NCI-H187 treated with DMSO at 0.1 percent for 48 hours (cell line): ENCODE results near the gene ZBTB8A.
"Not testable (repeated sequence)": the region's sequence is repeated elsewhere in the genome, so short reads cannot be mapped to it uniquely, and the experiment has no call there.

Source experiments
- DNase-seq: peaks from one replicate; lab custom pipeline; 2025; lab: John Stamatoyannopoulos, UW

ZBTB8A gene

DNA sequence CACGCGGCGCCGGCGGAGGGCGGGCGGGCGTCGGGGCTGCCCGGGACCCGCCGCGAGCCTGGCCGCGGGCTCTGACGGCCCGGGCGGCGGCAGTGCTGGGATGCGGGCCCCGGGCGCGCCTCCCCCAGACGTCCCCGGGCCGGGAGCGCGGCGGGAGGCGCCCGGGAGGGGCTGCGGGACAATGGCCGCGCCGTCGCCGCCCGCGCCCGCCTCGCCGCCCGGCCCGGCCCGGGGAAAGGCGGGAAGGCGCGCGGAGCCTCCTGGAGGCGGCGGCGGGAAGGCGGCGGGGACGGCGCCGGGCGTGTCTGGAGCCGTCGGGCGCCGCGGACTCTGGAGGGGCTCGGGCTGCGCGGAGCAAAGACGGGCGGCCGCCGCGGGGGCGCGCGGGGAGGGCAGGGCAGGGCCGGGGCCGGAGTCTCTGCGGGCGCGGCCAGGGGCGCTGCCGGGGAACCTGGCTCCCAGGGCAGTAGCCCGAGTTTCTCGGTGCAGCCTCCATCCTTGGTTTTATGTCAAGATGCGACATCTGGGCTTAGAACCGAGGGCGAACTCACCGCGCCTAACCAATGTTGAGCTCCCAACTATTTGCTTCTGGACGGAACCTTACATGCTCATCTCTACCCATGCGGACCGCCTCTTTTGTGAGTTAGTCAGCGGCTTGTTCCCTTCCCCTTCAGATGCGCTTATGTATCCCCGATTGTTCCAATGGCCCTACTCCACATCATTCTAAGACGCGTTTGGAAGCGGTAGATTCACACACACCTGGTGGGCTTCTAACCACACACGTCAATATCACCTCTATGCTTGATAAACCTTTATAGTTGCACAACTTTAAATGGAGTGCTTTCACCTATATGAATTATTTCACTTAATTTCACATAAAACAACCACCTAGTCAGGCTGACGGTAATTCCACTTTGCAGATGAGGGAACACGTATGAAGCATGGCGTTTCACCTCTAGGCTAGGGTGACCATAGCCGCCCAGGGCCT is 651 bp downstream of the ZBTB8A start:
- no peak for DNase-seq

DNA sequence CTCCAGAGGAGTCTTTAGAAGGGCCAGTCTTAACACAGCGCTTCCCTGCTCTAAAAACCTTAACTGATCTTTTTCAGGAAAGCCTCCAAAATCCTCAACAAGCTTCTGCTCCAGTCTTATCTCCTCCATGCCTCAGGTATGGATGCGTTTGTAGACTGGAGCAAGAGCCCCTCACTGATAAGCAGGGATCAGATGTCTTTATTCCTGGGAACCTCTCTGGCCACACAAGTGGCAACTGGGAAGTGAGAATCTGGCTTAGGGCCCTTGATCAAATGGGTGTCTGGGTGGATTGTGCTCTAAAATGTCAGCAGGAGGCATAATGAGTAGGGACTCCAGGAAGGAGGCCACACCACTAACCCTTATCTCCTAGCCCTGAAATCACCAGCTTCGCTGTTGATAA is 1.4 kb downstream of the ZBTB8A start:
- DNase-seq: no peak

DNA sequence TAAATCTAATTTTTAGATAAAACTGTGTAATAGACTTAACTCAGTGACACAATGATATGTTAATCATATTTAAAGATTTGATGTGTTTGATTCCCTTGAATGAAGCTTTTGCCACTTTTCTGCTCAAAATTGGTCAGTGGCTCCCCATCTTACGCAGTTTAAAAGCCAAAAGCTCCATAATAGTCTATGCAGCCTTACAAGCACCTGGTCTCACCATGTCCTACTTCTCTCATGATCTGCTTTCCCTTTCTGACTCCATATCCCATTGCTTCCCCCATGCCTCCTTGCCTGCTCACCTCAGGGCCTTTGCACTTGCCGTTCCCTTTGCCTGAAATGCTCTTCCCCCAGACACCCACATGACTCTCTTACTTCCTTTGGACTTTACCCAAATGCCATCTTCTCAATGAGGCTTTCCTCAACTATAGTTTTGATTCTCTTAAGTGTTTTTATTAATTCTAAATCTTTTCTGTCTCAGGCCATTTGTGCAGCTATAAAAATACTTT is 1.9 kb downstream of the ZBTB8A start:
- DNase-seq: no peak

DNA sequence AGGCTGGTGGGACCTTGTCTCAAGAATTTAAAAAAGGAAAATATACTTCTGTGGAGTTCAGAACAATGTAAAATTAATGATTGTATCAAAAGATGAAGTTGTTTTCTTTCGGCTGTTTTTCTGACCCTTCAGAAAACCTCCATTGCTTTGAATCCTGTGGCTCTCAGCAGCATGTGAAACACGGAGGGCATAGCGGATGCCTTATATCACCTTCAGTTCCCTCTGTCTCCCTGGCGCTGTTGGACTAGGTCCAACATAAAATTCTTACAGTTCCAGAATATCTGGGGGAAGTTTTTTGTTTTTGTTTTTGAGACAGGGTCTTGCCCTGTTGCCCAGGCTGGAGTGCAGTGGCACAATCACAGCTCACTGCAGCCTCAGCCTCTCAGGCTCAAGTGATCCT is 7.4 kb downstream of the ZBTB8A start:
- no peak for DNase-seq

DNA sequence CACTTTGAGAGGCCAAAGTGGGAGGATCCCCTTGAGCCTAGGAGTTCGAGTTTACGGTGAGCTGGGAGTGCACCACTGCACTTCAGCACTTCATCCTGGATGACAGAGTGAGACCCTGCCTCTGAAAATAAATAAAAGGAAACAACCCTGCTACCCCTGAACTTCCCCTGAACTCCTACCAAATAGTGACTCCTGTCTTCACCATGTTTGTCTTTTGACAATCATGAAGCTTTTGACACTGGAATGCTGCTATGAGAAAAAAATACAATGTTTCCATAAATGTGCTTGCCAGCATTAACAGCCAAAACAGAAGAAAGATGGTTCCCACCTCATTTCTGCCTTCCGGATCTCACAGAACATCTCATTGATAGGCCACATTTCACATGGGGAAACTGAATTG is 10.4 kb downstream of the ZBTB8A start:
- DNase-seq: no peak

DNA sequence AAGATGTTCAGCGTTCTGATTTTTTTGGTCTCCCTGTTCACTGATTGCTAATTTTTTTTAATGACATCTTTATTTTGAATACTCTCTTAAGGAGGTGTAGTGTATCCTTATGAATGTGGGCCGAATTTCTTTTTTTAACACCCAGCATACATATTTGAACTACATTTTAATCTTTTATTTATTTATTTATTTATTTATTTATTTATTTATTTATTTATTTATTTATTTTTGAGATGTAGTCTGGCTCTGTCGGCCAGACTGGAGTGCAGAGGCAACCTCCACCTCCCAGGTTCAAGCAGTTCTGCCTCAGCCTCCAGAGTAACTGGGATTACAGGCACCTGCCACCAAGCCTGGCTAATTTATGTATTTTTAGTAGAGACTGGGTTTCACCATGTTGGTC is 15.1 kb downstream of the ZBTB8A start:
- DNase-seq: no peak

DNA sequence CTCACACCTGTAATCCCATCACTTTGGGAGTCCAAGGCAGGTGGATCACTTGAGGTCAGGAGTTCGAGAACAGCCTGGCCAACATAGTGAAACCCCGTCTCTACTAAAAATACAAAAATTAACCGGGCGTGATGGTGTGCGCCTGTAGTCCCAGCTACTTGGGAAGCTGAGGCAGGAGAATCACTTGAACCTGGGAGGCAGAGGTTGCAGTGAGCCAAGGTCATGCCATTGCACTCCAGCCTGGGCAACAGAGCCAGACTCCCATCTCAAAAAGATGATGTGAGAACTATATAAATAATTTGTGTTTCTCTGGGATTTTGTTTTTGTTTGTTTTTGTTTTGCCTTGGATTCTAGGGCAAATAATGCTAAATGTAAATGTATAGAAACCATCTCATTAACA is 17.8 kb downstream of the ZBTB8A start:
- not testable (repeated sequence) for DNase-seq

DNA sequence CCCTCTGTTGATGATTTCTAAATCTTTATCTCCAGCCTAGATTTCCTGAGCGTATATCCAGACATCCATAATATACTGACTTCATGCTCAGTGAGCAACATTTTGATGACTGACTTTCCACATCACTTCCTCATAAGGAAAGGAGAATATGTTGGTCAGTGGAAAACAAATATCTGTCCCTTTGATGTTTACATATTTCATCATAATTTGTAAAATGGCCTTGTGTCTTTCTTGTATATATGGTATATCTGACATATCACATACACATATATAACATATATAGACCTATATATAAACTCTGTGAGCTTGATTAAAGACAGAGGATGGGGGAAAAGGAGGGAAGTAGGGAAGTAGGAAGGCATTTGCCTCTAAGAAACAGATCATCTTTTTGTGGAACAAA is 18.6 kb downstream of the ZBTB8A start:
- DNase-seq: no peak

DNA sequence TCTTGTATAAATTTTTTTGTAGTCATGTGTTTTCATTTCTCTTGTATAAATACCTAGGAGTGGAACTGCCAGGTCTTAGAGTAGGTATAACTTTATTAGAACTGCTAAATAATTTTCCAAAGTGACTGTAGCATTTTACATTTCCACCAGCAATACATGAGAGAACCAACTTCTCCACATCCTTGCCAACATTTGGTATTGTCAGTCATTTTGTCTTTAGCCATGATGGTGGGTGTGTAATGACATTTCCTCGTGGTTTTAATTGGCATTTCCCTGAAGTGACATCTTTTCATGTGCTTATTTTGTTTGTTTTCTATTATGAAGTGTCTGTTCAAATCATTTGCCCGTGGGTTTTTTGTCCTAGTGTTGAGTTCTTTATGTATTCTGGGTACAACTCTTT is 29.7 kb downstream of the ZBTB8A start:
- no peak for DNase-seq

DNA sequence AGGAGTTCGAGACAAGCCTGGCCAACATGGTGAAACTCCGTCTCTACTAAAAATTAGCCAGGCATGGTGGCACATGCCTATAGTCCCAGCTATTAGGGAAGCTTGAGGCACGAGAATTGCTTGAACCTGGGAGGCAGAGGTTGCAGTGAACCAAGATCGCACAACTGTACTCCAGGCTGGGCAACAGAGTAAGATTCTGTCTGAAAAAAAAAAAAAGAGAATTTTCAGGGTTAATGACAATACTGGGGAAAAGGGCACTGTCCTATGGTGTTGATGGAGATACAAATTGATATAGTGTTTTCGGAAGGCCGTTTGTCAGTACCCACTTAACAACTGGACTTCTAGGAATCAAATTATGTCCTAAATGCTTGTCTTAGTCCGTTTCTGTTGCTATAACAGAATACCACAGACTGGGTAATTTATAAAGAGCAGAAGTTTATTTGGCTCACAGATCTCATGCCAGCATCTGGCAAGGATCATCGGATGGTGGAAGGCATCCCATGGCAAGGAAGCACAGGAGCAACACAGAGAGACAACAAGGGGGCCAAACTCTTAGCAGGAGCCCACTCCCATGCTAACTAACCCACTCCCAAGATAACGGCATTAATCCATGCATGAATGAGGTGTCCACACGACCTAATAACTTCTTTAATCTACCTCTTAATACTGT is 41.3 kb downstream of the ZBTB8A start:
- DNase-seq: no peak

DNA sequence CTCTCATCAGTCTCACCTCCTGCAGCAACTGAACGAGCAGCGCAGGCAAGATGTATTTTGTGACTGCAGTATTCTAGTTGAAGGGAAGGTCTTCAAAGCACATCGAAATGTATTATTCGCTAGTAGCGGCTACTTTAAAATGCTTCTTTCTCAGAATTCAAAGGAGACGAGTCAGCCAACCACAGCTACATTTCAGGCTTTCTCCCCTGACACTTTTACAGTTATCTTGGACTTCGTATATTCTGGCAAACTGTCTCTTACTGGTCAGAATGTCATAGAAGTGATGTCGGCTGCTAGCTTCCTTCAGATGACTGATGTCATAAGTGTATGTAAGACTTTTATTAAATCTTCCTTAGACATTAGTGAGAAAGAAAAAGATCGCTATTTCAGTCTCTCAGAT is 53.7 kb downstream of the ZBTB8A start:
- no peak for DNase-seq

DNA sequence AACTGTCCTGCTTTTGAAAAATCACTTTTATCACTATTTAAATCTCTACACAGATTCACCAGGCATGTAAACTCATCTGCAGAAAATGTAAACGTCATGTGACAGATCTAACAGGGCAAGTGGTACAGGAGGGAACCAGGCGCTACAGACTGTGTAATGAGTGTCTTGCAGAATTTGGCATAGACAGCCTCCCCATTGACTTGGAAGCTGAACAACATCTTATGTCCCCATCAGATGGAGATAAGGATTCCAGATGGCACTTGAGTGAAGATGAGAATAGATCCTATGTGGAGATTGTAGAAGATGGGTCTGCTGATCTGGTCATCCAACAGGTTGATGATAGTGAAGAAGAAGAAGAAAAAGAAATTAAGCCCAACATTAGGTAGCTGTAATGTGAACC is 60.8 kb downstream of the ZBTB8A start:
- no peak for DNase-seq

DNA sequence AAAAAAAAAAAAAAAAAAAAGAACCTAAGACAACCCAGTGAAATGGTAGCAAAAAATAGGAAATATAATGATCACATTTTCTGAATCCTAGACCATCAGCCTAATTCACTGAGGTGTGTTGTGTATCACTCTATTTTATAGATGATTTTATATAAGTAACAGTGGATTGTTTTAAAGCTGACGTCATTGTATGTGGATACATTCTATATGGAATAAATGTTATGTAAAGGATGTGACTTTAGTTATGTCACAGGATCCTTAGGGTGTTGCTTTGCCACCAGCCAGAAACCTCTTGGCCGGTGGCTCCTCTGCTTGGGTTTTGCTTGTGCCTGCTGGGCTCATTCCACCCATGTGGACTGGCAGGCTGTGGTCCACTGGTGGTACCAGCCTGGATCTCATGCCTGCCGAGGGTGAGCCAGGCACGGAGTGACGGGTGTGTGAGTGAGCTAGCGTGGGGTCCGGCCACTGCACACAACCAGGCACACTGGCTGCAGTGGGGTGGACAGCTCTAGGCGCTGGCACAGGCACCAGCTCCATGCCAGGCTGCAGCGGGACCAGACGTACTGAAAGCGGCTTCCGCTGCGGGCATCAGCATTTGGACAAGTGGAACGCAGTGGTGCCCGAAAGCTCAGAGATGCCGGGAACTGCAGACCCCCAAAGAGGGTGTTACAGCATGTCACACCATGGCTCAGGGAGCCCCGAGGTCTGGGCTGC is 66.6 kb downstream of the ZBTB8A start:
- no peak for DNase-seq

DNA sequence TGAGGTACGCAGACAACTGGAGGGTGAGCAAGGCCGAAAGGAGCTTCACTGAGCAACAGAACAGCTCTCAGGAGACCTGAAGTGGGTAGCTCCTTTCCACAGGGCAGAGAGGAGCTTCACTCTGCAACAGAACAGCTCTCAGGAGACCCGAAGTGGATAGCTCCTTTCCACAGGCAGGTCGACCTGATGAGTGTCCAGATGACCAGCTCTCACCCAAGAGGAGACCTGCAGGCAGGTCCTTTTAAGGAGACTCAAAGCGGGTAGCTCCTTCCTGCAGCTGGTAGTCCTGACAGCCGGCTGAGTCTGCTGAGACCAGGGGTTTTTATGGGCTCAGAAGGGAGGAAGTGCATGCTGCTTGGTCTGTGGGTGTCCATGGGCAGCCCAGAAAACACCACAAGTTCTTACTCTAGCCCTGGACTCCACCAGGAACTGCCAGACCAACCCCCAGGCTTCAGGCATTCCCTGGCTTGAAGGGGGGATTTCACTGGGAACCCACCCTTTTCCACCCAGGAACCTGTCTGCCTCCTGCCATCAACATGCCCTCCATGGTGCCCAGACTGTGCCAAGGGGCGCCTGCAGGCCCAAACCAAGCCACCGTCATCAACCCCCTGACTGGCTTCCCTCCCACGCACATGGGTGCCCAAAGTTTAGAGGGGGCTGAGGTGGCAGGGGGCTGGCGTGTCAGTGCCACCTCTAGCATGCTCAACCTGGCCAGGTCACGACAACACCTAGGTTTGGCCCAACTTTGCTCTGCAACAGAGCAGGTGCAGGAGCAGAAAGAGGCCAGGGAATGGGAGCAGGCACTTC is 67.5 kb downstream of the ZBTB8A start:
- no peak for DNase-seq

DNA sequence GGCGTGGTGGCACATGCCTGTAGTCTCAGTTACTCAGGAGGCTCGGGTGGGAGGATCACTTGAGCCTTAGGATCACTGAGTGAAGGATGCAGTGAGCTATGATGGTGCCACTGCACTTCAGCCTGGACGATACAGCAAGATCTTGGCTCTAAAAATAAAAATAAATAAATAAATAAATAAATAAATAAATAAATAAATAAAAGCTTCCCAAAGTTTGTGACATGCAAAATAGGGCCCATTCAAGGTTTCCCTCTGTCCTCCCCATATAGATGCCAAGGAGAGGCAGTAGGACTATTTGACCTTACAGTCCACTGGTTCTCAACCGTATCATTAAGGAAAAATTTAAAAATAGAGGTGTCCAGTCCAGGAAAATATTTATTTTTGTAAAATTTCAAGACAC is 70.0 kb downstream of the ZBTB8A start:
- no peak for DNase-seq

DNA sequence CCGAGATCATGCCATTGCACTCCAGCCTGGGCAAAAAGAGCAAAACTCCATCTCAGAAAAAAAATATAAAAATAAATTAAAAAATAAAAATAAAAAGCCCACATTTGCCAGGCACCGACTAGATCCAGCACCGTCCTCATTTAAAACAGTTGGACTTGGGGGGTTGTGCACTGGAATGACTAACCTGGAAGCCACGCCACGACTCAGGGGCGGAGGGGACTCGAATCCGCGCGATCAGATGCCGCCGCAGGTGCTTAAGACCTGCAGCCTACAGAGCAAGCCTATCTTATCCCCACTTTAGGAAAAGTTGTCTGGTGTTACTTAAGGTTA is 72.6 kb downstream of the ZBTB8A start:
- no peak for DNase-seq

DNA sequence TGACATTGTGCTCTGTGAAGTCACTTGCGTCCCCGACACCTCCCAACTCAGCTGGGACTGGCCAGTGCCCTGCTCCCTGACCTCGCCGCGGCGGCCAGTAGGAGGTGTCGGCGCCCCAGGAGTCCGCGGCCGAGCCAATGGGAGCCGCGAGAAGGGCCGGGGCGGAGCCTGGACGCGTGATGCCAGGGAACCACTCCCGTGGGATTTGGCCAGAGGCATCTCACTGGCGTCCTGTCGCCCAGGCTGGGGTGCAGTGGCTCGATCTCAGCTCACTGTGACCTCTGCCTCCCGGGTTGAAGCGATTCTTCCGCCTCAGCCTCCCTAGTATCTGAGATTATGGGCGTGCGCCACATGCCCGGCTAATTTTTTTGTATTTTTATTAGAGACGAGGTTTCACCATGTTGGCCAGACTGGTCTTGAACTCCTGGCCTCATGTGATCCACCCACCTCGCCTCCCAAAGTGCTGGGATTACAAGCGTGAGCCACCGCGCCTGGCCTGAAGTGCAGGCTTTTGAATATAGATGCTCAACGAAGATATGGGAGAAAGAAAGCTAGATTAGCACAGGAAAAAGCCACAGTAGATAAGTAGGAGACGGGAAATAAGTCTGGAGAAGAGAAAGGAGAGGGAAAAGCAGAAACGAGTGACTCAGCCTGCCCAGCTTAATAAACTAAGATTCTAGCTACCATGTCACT is 73.1 kb downstream of the ZBTB8A start:
- DNase-seq: peak; percentile 6

DNA sequence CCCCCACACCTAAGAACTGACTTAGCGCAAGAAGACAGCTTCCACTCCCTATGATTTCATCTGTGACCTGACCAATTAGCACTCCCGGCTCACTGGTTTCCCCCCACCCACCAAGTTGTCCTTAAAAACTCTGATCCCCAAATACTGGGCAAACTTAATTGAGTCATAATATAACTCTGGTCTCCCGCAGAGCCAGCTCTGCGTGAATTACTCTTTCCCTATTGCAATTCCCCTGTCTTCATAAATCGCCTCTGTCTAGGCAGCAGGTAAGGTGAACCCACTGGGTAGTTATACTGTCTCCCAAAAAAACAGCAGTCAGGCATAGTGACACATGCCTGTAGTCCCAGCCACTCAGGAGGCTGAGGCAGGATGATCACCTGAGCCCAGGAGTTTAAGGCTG is 74.2 kb downstream of the ZBTB8A start:
- DNase-seq: no peak

DNA sequence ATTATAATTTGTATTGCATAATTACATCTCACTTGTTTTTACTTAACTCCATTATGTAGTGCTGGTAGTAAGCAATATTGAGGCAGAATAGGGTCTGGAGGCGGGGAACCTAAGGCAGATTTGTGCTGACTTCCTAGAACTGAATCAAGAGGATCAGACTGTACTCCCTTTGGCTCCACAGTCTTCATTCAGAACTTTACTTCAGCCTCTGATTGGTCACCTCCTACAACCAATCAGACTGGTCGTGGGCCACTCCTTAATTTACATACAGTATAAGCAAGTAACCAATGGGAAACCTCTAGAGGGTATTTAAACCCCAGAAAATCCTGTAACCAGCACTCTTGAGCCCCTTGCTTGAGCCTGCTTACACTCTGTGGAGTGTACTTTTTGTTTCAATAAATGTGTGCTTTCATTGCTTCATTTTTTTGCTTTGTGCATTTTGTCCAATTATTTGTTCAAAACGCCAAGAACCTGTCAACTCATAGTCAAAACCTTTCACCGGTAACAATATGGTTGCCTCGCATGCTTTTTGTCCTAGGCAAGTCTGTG is 79.5 kb downstream of the ZBTB8A start:
- no peak for DNase-seq

DNA sequence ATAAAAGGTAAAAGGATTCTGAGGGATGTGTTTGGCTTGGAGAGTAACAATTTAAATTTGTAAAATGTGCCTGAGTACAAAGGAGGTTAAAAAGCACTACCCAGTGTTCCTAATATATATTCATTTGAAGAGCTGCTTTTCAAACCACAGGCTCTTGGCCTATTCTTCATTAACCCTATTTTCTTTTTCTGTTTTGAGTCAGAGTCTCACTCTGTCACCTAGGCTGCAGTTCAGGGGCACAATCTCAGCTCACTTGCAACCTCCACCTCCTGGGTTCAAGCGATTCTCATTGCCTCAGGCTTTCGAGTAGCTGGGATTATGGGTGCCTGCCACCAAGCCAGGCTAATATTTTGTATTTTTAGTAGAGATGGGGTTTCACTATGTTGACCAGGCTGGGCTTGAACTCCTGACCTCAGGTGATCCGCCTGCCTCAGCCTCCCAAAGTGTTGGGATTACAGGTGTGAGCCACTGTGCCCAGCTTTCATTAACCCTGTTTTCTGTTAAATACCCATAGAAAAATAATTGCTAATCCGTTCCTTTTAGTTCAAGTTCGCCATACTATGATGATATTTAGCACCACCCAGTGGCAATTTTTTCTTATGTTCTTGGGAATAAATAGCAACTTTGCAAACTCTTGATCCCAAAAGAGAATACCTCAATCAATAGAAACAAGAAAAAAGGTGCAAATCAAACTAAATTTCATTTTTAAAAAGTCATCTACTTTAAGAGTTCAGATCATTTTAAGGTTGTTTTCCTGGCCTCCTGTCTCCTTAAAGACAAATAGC is 80.7 kb downstream of the ZBTB8A start:
- no peak for DNase-seq
